HG02759 (cell line): ENCODE measurements around the gene NAV1.
"Not testable (repeated sequence)": the region's sequence is repeated elsewhere in the genome, so short reads cannot be mapped to it uniquely, and the experiment has no call there.

Experiments
- ATAC-seq: cut with Tn5 transposase; IDR thresholded peaks from one replicate; pipeline ENCODE4 v1.9.1; 2021; ENCODE audit warnings: mild to moderate bottlenecking, moderate library complexity; ENCODE audit not compliant: unreplicated experiment

The NAV1 gene

GRCh38 chr1:201538612-201539551, at the start of gene NAV1:
NAV1 (plus strand) TSS chr1:201539127; CDS start chr1:201622885, 83,758 bp downstream.
- ATAC-seq, result no peak

GRCh38 chr1:201489643-201490261, 49.2 kb upstream of the NAV1 start:
- no peak for ATAC-seq

GRCh38 chr1:201490708-201491131, 48.2 kb upstream of the NAV1 start:
- no peak for ATAC-seq

DNA sequence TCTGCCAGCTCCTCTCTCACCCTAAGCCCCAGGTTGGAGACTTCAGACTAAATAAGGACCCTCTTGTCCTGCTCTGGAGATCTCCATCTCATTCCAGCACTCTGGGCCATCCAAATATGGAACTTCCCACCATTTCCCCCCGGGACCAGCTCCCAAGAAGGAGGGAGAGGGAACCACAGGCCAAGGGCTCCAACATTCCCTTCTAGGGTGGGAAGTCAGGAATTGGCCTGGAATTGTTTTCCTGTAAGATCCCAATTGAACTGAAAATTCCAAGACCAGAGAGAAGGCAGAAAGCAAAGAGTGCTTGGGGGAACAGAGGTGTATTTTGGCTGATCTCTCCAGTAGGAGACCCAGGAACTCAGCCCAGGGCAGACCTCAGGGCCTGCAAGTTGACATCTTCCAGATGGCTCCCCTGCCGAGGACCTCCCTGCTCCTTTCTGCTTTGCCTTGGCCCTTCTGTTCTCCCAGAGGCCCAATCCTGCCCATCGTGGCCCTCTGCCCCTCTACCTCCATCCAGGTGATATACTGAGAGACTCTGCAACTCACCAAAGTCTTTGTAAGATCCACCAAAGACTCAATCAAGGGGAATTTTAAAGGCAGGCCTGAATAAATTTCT, 46.9 kb upstream of the NAV1 start:
- ATAC-seq, result no peak

GRCh38 chr1:201493026-201493656, 45.8 kb upstream of the NAV1 start:
- ATAC-seq, result not testable (repeated sequence)

GRCh38 chr1:201493757-201494617, 44.9 kb upstream of the NAV1 start:
- ATAC-seq, result no peak

- ATAC-seq, result no peak
Measured at GRCh38 chr1:201495551-201496295, 43.2 kb upstream of the NAV1 start.

- ATAC-seq, result no peak
Measured at GRCh38 chr1:201496296-201496690, 42.6 kb upstream of the NAV1 start.

DNA sequence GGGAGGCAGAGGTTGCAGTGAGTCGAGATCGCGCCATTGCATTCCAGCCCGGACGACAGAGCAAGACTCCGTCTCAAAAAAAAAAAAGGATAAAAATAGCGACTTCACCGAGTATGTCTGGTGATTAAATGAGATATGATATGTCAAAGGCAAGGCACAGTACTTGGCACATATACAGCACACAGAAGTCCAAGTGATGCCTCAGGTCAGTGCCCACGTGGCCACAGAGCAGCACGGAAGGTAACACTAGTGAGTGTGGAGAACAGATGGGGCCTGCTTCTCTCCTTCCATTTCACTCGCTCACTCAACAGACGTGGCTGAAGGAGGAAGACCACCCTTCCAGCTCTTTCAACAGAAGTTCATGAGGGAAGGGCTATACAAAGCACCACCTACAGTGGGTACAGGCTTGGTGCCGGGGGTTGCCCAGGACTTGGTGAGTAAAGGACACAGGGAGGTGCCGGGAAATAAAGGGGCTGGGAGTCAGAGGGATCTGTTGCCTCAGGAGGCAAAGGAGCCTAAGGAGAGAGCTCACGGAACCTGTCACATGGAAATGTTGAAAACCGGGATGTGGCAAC, 40.9 kb upstream of the NAV1 start:
- no peak for ATAC-seq

GRCh38 chr1:201498621-201499020, 40.3 kb upstream of the NAV1 start:
- no peak for ATAC-seq

GRCh38 chr1:201499191-201499590, 39.7 kb upstream of the NAV1 start:
- no peak for ATAC-seq

DNA sequence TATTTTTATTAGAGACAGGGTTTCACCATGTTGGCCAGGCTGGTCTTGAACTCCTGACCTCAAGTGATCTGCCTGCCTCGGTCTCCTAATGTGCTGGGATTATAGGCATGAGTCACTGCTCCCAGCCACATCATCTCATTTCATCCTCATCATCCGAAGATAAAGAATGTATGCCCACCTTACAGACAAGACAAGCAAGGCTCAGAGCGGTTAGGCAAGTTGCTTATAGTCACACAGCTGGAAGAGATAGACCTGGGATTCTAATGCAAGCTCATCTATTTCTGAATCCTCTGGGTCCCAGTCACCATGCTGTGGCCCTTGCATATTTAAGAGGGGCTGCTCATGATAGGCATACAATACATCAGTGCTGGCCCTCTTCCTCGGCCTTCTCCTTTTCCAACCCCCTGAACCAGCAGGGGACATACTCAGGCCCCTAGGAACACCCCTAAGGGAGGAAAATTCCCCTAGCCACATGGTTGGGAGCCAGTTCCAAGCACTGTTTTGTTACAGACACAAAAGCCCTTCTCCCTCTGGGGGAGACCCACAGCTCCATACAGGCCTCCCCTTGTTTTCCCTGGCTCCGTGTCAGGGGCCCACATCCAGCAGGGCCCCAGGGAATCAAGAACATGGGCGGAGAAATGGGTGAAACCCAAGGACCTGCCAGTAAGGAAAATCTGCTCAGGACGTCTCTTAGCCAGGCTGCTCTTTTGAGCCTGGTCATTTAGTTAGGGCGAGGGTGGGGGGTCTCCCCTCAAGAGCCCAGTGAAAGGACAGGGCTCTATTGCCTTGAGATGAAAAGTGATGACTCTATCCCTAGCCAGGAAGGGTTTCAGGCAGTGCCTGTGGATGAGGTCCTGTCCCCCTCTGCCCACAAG, 38.9 kb upstream of the NAV1 start:
- ATAC-seq, result no peak

- no peak for ATAC-seq
Measured at GRCh38 chr1:201500670-201501120, 38.2 kb upstream of the NAV1 start.

DNA sequence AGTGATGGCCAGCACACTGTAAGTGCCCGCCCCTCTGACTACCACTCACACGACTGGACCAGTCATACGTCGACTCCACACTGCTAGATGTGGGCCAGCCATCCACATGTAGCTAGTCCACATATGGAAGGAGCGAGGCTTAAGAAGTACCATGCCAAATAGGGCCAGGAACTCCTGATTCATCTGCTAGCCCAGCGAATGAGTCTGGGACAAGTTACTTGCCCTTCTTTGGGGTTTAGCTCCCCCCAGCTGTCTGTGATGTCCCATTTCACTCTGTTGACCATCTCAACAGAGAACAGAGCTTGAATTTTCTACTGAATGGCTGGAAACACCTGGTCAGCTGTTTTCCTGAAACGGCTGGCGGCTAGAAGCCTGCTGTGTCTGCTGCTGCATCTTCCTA, 37.8 kb upstream of the NAV1 start:
- no peak for ATAC-seq

DNA sequence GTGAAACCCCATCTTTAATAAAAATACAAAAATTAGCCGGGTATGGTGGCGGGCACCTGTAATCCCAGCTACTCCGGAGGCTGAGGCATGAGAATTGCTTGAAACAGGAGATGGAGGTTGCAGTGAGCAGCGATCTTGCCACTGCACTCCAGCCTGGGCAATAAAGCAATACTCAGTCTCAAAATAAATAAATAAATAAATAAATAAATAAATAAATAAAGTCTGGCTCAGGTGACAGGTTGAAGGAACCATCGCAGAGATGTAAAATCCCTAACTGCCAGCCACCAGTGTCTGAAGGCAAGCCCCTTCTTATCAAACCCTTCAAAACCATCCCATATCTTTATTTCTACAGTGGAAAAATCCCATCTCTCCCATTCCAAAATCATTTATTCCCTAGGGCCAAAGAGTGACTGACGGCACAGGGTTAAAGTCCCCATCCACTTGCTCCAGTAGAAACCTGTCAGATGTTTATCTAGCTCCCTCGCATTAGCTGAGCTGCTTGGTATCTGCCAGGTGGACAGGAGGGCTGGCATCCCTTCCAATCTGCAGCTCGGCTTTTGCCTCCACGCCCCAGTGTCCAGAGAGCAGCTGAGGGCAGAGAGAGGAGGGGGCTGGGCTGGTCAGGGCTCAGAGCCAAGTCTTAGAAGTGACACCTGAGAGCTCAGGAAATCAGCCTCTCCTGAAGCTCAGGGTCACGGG, 37.0 kb upstream of the NAV1 start:
- ATAC-seq, result no peak

DNA sequence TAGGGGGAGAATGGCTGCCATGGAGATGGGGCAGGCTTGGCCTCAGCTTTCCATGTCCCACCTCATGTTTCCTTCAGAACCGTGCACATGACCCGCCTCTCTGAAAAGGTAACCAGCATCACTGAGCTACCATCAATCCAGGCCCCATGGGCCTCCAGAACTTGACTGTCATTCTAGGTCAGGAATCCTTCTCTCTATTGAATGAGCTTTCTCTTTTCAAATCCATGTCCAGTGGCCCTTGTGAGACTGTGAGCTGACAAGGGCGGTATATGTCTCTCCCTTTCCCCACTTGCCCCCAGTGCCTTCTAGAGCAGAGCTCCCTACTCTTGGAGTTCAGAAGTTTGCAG, 36.4 kb upstream of the NAV1 start:
- no peak for ATAC-seq

GRCh38 chr1:201503397-201504176, 35.3 kb upstream of the NAV1 start:
- no peak for ATAC-seq
